Occipital lobe (tissue), 2 donors: Measurements from ENCODE around the gene KCNJ9. TPM values are rescaled to one million over a fixed set of nuclear protein-coding genes. Genes with fewer than 3 reads are reported as not detected.

Experiments
- DNase-seq: peaks from one replicate; lab custom pipeline; 2025; lab: John Stamatoyannopoulos, UW
- total RNA-seq: library from RNA; depleted of rRNA; stranded (reverse); fragments of >200 nt; gene quantifications from one replicate; pipeline ENCODE4 v1.2.3, GENCODE V29; 2014

Gene KCNJ9
- total RNA-seq, 1 donor from 2014 or later: 14.7 TPM

DNA sequence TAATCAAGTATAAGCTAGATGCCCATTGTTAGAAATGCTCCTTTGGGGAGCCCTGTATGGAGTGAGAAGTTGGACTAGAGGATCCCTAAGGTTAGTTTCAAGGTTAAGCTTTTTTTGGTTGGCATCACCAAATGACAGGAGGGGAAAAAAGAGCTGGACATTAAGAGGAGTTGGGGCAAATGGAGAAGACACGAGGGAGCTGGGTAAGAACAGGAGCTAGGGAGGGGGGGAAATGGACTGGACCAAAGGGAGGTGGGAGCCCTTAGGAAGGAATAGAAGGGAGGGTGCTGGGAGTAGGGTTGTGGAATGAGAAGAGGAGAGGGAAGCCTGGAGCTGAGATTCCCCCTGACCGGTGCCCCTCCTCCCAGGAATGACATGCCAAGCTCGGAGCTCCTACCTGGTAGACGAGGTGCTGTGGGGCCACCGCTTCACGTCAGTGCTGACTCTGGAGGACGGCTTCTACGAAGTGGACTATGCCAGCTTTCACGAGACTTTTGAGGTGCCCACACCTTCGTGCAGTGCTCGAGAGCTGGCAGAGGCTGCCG lies 5.9 kb downstream of the KCNJ9 start:
- DNase-seq: no peak

- DNase-seq: no peak
Measured at GRCh38 chr1:160089883-160090282, 8.5 kb downstream of the KCNJ9 start.

GRCh38 chr1:160090760-160091159 lies 9.4 kb downstream of the KCNJ9 start:
- DNase-seq: no peak

DNA sequence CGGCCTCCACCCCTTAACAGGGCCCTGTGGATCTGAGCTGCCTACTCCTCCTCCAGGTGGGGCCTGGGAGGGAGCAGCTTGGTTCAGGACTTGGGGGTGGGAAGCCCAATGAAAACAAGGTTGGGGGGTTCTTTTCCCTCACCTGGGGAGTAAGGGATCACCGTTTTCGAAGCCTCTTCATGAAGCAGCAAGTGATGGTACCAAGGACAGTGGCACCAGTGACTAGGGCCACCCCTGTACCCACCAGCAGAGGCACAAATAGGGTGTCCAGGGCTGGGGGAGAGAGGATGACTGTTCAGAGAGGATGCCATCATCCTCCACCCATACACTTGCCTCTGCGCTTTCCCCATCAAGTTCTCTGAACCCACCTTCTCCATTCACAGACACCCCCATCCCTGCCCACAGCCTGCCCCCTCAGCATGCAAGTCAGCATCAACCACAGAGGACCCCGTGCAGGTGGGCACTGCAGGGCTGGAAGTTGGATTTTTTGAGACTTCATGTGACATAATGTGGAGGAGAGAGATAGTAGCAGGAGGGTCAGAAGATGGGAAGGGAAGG lies 10.4 kb downstream of the KCNJ9 start:
- no peak for DNase-seq

- DNase-seq: peak; percentile 61
Measured at GRCh38 chr1:160092366-160093068, 11.2 kb downstream of the KCNJ9 start.

- no peak for DNase-seq
Measured at GRCh38 chr1:160093069-160093395, 11.7 kb downstream of the KCNJ9 start.

- DNase-seq: no peak
Measured at GRCh38 chr1:160093624-160094290, 12.4 kb downstream of the KCNJ9 start.

GRCh38 chr1:160094291-160094625 lies 12.9 kb downstream of the KCNJ9 start:
- no peak for DNase-seq

- DNase-seq: no peak
Measured at GRCh38 chr1:160094806-160095205, 13.5 kb downstream of the KCNJ9 start.

- DNase-seq: peak; percentile 70
Measured at GRCh38 chr1:160095382-160096105, 14.2 kb downstream of the KCNJ9 start.

GRCh38 chr1:160096274-160097116 lies 15.2 kb downstream of the KCNJ9 start:
- DNase-seq: no peak

DNA sequence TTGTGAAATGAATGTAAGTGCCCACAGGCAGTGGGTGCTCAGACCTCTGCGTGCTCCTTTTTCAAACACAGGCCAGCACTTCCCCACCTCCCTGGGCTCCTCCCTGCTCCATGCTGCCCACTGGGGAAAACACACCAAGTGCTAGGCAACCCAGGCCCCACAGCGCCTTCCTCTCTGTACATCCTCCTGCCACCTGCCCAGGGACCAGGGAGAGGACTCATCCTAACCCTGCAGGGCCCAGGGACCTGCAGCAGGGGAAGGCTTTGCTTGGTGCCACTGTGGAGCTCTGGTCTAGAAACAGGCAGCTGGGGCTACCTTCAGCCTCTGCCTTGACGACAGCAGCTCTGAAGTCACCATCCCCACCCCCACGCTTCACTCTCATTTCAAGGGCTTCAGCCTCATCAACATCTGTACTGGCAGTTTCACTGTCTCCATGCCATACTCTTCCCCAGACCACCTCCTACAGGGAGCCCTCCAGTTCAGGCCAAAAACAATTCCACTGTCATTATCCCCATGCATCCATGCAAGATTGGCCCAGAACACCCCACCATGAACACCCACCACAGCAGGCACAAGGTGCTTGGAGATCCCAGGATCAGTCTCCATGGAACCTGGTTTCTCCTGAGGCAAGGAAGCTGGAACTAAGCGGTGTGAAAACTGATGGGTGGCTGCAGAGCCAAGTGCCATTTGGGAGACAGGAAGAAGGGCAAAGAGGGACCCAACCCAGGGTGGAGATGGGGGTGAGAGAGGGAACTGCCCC lies 16.0 kb downstream of the KCNJ9 start:
- no peak for DNase-seq

DNA sequence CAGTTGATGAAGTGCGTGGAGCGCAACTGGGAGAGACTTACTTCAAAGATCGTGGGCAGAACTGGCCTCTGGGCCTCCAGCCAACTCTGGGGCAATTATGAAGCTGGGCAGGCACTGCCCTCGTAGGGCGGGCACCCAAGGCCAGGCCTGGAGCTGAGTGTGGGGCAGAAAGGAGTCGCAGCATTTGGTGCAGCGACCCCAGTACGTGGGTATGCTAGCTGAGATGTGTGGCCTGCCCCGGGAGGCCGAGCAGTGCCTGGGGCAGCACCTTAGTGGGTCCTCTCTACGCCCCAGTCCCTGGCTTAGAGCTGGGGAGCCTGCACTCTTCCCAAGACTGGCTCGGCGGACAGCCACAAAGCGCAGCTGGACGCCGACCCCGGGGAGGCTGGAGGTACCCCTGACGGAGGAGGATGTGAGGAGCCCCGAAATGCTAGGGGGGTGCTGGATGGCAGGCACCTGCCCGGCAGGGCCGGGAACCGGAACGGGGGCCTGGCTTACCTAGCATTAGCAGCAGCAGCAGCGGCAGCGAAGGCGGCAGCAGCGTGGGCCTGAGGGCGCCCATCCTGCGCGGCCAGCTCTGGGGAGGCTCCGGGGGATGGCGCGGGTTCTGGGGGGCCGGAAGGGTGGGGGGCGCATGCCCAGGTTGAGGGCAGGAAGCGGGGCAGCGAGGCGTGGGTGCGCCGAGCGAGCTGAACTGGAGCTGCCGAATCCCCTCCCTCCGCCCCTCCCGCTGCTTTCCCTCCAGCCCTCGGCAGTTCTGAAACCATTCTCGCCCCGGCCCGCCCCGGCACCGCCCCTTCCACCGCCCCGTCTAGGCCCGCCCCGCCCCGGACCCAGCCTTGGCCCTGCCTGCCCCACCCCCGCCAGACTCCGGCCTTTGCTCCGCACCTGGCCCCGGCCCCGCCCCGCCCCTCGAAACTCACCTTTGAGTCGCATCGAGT lies 16.8 kb downstream of the KCNJ9 start, which contains the start of gene IGSF8:
Gene IGSF8, minus strand, starts transcription at position 709 of the 941 bp plus-strand sequence. Its CDS starts 147 bp downstream, at position 562.
- DNase-seq: no peak

DNA sequence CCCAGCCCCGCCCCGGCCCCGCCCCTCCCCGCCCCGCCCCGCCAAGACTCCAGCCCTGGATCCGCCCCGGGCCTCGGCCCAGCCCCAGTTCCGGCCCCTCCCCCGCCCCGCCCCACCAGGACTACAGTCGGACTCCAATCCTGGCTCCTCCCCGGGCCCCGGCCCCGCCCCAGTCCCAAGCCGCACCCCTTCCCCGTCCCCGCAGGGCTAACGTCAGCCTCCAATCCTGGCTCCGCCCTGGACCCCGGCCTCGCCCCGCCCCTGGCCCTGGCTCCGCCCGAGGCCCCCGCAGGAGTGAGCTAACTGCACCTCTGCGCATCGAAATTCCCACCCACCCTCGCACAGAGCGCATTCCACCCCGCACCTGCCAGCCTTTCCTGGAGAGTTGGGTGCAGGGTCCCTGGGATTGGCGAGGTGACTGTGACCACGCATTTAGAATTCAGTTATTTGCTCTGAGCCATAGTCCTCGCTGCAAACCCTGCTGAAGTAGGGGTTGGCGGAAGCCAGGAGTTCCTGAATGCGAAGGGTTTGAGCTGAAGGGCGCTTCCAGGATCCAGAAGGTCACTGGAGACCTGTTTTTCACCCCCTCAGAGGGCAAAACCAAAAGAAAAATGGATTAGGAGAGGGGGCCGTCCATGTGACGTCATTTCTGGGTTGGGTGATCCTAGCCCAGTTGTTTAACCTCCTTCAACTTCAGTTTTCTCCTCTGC lies 17.7 kb downstream of the KCNJ9 start:
- peak; percentile 99 for DNase-seq

DNA sequence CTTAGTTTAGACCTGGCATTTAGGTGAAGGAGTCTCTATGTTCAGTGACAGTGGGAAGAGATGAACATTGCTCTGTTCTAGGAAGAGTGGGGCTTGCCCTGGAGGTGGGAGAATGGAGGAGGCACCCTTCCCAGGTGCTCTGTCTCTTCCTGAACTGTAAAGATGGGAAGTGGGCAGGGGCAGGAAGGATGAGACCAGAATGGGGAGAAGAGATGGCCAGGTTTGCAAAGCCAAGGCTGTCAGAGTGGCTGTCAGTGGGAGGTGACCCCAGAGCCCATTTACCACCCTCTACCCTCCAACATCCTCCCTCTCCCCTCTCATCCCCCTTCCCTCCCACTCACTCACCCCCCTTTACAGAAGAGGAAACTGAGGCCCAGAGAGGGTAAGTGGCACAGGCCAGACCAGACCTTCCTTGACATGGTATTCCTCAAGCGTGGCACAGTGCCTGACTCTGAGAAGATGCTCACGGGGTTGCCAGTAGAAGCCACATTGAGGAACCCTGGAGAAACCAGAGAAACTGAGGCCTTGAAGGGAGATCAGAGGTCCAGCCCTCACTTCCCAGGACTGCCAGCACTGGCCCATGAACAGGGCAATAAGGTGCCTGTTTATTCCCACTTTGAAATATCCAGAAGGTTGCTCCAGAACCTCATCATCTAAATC lies 18.5 kb downstream of the KCNJ9 start:
- no peak for DNase-seq

DNA sequence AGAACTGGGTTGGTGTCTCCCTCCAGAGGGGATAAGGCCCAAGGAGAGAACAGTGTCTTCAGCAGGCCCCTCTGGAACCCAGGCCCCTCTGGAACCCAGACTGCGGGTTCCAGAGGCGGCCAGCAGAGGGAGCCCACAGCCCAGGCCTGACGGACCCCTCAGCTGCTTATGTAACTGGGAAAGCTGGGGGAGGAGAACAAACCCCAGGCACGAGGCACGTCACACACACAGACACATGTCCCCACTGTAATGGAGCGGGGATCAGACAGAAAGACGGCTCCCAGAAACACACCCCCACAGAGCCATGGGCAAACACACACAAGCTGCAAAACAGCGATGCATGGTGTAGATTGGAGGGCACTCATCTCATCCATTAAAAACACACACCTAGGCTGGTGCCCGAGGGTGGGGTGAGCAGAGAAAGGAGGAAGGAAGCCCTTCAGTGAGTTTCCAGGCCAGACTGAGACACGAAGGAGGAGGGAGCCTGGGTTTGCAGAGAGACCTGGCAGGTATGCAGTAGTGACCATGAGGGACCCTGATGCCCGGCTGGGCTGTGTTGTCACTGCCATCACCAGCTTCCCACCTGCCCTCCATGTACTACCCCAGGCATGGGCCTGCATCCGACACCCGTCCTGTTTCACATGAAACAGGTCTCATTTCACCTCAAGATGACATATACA lies 19.8 kb downstream of the KCNJ9 start:
- DNase-seq: peak; percentile 83

DNA sequence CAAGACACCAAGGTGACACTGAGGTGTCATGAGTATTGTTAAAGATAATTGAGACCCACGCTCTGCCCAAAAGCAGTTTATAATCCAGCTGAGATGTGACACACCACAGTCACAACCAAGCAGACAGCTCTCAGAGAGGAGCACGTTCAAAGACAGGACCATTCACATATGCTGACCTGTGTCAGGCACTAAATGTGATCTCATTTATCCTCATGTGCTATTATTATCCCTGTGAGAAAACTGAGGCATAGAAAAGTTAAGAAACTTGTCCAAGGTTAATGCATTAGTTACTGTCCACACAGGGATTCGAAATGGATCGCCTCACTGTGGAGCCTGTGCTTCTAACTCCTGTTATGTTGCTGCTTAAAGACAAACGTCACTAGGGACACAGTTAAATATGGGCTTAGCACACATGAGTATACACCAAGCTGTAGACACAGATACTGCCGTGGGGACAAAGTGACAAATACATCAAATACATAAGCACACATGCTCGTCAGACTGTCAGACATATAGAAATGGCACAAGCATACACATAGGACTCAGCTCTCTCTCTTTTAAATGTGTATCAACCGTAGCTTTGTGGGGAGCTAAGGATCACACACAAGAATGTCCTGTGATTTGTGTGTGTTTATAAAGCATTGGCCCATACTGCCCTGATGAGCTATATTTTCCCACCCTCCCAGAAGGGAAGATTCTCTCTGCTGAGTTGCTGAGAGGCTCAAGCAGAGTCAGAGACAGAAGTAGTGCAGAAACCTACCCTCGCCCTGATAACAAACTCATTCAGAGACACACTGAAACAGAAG lies 20.6 kb downstream of the KCNJ9 start:
- DNase-seq: no peak
